Cardiac fibroblast (primary cell): ENCODE results near the gene SORD.
"Not testable (repeated sequence)": the region's sequence is repeated elsewhere in the genome, so short reads cannot be mapped to it uniquely, and the experiment has no call there.

Experiments used
- DNase-seq, 2 donors: peaks; one replicate each; pipeline versions ENCODE4 v3.0.0 to v3.0.0-alpha.2; 2010; ENCODE audit warnings: low read depth in 2 of 2
- H3K4me3 ChIP-seq, 2 donors: replicated peaks in 1 of 2; 1 replicate in 1 of 2; 2 replicates in 1 of 2; pipeline ENCODE4 v1.5.1; 2011; ENCODE audit warnings: low read depth in 2 of 2, low read length in 2 of 2, mild to moderate bottlenecking in 2 of 2, moderate library complexity in 1 of 2
- CTCF ChIP-seq: IDR thresholded peaks from one replicate; pipeline ENCODE4 v1.5.1; 2011; ENCODE audit warnings: low read depth, mild to moderate bottlenecking, low read length, inconsistent platforms

SORD gene

GRCh38 chr15:45009046-45009445 is 13.9 kb upstream of the SORD start:
- no peak overlapping the region for H3K4me3 ChIP-seq
- DNase-seq, result no peak
- TF ChIP-seq CTCF, result no peak

DNA sequence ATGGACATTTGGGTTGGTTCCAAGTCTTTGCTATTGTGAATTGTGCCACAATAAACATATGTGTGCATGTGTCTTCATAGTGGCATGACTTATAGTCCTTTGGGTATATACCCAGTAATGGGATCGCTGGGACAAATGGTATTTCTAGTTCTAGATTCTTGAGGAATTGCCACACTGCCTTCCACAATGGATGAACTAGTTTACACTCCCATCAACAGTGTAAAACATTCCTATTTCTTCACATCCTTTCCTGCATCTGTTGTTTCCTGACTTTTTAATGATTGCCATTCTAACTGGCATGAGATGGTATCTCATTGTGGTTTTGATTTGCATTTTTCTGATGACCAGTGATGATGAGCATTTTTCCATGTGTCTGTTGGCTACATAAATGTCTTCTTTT is 7.9 kb upstream of the SORD start:
- DNase-seq, H3K4me3 ChIP-seq: not testable (repeated sequence)

- not testable (repeated sequence) for DNase-seq
Observed at GRCh38 chr15:45020222-45020900, 2.6 kb upstream of the SORD start.

DNA sequence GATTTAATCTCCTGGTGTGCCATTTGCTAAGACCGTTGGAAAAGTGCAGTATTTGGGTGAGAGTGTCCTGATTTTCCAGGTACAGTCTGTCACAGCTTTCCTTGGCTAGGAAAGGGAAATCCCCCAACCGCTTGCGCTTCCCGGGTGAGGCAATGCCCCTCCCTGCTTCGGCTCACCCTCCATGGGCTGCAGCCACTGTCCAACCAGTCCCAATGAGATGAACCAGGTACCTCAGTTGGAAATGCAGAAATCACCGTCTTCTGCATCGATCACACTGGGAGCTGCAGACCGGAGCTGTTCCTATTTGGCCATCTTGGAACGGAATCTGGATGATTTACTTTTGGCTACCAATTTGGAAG is 2.1 kb upstream of the SORD start:
- not testable (repeated sequence) for DNase-seq, H3K4me3 ChIP-seq

More at GRCh38 chr15:45020222-45020900, 2.6 kb upstream of the SORD start:
- not testable (repeated sequence) for H3K4me3 ChIP-seq

GRCh38 chr15:45021348-45021747 is 1.6 kb upstream of the SORD start:
- peak in 1 of 2 donors; percentile 22 for DNase-seq
- H3K4me3 ChIP-seq, result no peak overlapping the region
- TF ChIP-seq CTCF, result no peak

DNA sequence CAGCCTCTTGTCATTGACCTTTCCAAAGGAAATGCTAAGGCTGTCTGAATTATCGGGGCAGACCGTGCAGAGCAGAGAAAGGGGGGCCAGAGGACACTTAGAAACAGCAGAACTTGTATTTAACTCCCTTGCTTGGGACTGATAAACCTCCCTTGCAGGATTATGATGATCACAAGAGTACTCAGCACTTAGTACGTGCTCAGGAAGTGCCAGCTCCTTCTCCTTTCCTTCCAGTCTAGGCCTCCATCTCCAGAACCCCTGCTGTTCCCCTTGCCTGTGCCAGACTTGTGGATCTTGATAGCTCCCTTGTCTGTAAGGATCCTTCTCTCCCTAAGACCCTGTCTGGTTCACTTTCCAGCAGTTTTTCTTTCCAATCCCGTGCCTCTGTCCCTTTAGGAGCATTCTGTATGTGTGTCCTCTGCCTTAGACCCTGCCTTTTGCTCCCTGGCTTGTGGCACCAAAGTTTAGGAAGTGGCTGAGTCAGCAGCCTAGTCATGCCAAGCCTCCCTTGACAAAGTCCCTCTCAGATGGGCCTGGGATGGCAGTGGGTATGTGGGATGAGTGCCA is 747 bp downstream of the SORD start:
- peak overlapping the region; percentile 75 to 86 for H3K4me3 ChIP-seq
- peak; percentile 13 to 18 for DNase-seq
- TF ChIP-seq CTCF, result no peak

DNA sequence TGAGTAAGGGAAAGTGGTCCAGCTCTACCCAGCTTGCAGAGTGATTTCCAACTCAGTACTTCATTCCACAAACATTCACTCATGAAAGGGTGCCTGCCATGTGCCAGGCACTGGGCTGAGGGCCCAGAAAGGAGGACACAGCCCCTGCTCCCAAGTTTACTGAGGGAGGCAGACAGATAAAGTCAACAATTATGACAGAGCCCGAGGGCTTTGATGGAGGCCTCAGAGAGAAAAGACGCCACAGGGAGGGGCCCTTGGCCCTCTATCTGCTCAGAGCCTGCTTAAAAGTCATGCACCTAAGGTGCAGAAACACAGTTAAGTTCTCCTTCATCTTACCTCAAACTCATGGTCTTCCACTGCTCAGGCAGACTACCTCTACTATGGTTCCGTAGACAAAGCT is 1.7 kb downstream of the SORD start:
- DNase-seq, H3K4me3 ChIP-seq: not testable (repeated sequence)

DNA sequence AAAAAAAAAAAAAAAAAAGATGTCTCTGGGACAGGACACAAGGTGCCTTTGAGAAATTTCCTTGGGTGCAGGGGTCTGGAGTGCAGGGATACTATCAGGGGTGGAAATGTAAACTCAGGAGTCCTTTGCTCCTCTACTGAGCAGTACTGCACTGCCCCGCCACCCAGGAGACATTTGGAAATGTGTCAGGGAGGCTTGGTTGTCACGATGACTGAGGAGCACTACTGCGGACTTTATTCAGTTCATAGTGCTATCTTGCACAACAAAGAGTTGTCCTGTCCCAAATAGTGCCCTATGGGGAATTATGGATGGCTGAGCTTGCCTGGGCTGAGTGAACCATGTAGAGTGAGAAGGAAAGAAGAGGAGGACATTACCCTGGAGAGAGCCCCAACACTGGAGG is 2.6 kb downstream of the SORD start:
- not testable (repeated sequence) for H3K4me3 ChIP-seq, DNase-seq

DNA sequence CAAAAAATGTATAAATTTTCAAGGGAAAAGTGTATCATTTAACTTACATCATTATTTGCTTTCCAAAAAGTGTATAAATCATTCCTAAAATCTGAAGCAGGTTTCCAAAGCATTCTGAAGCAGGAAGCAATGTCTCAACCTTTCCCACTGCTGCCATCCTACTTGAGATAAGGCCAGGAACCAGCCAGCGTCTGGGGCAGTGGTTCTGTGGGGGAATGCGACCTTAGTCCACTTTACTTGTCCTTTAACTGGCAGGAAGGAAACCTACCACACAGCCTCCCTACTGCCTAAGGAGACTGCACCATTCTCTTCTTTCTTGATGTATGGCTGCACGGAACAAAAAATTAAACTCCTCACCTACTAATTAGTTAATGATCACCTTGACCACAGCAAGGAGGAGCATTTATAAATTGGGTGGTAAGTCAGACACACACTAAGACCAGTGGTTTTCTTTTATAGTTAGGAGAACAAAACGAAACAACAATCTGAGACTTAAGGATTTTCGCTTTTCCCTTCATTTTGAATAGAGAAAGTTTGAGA is 3.7 kb downstream of the SORD start:
- H3K4me3 ChIP-seq, result no peak overlapping the region
- TF ChIP-seq CTCF, result no peak
- DNase-seq, result peak in 1 of 2 donors; percentile 9
